Femur (tissue), 1 donor: ENCODE measurements around the gene DCLRE1B.

Source experiments
- DNase-seq: peaks from one replicate; pipeline ENCODE4 v3.0.0-alpha.2; 2017

DCLRE1B gene

DNA sequence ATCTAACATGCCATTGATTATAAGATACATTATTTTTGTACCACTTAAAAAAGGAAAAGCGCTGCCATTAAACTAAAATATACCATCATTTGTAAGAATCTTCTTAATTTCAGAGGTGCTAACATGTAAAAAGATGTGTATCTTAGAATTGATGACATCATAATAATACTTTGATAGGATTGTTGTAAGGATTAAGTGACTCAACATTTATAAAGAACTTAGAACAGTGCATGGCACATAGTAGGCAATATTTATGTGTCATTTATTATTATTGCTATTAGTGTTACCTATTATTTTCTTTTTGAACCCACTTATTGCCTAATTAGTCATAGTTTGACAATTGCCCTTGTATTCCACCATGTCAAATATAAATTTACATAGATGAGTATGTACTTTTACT is 45.8 kb downstream of the DCLRE1B start:
- DNase-seq: no peak

DNA sequence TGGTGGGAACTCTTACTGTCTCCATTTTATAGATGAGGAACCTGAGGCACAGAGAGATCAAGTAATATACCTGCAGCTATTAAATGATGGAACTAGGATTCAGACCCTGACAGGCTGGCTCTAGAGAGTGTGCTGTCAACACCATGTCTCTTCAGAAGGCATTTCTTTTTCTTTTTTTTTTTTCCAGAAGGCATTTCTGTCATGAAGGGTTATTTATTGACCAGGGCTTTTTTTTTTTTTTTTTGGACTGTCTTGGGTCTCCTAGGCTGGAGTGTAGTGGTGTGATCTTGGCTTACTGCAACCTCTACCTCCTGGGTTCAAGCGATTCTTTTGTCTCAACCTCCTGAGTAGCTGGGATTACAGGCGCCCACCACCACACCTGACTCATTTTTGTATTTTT is 46.6 kb downstream of the DCLRE1B start:
- DNase-seq: no peak

DNA sequence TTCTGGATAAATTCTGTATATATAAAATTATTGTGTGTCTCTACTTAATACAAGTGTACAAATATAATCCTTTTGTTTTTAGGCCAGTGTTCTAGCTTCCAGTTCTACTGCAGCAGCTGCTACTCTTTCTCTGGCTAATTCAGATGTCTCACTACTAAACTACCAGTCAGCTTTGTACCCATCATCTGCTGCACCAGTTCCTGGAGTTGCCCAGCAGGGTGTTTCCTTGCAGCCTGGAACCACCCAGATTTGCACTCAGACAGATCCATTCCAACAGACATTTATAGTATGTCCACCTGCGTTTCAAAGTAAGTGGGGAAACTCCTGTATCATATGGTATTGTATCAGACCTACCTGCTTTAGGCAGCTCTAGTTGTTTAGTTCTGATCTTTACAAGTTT is 52.9 kb downstream of the DCLRE1B start:
- DNase-seq: no peak

DNA sequence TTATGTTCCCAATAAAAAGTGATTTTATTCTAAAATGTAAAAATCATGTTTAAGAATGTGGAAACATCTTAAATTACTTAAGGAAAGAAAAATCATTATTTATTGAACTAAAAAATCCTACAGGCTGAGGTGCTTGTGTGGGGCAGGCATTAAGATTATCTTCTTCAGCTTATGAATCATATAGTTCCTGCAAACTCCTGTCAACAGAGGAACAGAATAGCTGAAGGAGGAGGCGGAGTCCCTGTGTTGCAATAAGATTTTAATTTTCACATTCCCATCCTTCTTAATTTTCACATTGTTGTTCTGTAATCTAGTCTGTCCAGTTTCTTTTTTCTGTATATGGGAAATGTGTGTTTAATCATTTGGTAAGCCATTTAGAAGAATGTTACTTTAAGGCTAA is 53.6 kb downstream of the DCLRE1B start:
- DNase-seq: no peak

DNA sequence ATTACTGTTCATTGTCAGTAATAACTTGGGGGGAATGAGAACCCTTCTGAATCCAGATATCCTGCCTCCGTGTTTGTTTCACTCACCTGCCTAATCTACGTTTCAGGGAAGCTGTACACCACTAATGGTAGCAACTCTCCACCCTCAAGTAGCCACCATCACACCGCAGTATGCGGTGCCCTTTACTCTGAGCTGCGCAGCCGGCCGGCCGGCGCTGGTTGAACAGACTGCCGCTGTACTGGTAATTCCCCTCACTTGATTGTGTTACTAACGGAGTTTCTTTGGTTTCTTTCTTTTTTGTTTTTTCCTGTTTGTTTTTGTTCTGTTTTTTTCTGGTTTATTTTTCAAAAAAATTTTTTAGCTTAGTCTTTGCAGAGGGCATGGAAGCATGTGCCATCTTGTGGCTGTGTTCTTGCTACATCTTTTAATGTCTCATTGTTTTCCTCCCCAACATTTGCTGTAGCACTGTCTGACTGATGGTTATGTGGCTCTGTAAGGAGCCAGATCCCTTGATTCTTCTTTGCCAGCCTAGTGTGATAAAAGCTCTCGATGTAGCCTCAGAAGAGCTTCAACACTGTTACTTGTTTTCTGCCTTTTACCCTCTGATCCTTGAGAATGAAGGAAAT is 58.3 kb downstream of the DCLRE1B start:
- no peak for DNase-seq
